HG02623 (cell line): ENCODE results near the gene COL6A2.

ENCODE experiments used
- ATAC-seq: cut with Tn5 transposase; IDR thresholded peaks from one replicate; pipeline ENCODE4 v1.9.1; 2021; ENCODE audit warnings: moderate library complexity; ENCODE audit not compliant: unreplicated experiment

The COL6A2 gene

GRCh38 chr21:46111857-46112724 is 14.2 kb downstream of the COL6A2 start:
- no peak for ATAC-seq

DNA sequence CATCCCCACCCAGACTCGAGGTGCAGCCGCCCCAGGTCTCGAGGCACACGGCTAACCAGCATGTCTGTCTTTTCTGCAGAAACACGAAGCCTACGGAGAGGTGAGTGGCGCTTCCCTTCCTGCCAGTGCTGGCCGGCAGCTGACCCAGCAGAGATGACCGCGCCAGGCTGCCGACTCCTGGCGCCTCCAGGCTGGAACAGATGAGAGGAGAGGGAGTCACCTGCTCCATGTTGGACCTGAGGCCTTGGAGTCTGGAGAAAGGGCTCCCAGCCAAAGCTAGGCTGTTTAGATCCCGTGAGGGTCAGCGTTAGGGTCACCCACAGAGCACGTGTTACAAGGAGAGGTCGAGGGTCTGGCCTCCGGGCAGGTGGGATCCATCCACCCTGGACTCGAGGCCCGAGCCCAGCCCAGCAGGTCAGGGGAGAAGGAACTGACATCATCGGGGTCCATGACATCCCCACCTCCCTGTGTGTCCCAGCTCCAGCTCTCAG is 14.9 kb downstream of the COL6A2 start:
- ATAC-seq, result no peak

- ATAC-seq, result no peak
Measured at GRCh38 chr21:46113497-46114176, 15.7 kb downstream of the COL6A2 start.

DNA sequence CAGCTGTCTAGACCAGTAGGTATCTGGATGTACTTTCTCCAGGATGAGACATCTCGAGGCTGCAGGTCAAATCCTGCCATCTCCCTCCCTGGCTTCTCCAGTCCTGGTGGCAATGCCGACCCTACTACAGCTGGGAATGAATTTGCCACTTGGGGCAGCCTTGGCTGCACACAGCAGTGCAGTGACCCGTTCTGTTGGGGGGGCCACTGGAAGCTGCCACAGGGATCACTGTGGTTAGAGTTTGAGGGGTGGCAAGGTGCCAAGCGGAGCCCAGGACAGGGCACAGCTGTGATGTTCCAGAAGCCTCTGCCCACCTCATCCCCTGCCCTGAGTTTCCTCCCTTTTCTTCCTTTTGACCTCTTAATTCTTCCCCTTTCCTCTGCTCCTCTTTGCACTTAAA is 17.1 kb downstream of the COL6A2 start:
- ATAC-seq, result no peak

DNA sequence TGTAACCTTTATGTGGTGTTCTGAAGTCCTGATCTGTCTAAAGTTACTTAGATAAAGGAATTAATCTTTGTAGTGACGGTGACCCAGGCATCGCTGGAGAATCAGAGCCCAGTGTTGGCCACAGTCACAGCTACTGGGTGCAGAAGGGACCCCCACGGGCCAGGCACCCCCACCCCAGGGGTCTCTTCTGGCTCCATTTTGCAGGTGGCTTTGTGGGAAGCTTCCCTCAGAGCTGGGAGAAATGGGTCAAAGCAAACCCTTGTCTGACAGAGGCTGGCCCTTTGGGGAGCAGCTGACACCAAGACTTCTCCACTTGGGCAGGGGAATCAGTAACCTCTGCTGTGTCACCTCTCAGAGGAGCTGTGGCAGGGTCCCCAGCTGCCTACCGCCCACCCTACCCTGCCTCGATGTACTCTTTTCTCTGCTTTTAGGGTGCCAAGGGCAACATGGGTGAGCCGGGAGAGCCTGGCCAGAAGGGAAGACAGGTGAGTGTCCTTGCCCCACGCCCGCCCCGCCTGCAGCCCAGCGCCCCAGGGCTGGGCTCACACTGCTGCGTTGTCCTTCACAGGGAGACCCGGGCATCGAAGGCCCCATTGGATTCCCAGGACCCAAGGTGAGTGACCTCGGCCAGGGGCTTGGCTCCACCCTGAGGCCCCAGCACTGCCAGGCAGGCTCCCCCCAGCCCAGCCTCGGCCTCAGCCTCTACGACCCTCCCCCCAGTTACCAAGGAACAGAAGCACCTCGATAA is 17.7 kb downstream of the COL6A2 start:
- ATAC-seq, result no peak

DNA sequence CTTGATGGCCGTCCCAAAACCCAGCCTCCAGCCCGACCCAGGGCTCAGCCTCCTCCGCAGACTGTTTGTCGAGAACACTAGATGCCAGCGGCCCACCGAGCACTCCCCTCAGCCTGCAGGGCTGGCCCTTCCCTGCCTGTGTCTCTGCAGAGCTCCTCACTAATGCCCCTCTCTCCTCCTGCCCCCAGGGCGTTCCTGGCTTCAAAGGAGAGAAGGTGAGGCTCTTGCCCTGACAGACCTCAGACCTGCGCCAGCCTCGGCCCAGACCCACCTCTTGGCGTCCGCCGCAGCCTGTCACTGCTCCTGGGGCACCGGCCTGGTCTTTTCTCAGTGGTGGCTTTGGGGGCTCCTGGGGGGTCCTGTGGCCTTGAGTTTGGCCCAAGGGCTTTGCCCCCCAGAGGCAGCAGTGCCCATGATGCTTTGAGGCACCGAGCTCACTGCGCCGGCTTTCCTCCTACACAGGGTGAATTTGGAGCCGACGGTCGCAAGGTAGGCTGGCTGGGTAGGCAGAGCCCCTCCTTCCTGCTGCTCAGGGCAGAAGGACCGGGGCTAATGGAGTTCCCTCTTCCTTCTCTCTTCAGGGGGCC is 18.4 kb downstream of the COL6A2 start:
- ATAC-seq, result no peak

- ATAC-seq, result no peak
Measured at GRCh38 chr21:46116776-46117585, 19.1 kb downstream of the COL6A2 start.

DNA sequence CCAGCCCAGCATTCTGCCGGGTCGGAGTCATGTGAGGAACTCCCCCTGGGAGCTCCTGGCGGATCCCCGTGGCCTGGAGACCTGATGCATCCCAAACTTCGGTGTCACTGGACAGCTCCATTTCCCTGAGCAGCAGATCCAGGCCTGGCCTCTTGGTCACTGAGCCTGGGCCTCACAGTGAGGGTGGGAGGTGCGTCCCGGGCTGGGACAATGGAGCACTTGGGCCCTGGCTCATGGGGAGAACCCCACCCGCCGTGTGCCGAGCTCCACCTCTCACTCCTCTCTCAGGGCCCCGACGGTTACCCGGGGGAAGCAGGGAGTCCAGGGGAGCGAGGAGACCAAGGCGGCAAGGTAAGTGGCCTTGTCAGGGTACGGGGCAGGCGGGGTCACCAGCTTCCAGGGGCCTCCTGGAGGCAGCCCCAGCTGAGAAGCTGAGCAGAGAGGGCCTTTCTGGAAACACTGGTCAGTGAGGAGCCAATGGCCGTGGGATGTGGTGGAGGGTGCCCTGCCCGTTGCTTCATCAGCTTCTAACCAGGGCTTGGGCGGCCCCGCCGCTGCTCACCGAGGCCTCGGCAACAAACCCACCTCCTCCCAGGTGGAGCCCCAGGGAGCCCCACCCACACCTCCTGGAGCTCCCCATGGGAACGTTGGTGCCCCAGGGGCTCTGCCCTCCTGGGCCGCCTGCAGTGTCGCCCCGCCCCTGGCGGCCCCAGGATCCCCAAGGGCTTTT is 19.8 kb downstream of the COL6A2 start:
- ATAC-seq, result no peak

DNA sequence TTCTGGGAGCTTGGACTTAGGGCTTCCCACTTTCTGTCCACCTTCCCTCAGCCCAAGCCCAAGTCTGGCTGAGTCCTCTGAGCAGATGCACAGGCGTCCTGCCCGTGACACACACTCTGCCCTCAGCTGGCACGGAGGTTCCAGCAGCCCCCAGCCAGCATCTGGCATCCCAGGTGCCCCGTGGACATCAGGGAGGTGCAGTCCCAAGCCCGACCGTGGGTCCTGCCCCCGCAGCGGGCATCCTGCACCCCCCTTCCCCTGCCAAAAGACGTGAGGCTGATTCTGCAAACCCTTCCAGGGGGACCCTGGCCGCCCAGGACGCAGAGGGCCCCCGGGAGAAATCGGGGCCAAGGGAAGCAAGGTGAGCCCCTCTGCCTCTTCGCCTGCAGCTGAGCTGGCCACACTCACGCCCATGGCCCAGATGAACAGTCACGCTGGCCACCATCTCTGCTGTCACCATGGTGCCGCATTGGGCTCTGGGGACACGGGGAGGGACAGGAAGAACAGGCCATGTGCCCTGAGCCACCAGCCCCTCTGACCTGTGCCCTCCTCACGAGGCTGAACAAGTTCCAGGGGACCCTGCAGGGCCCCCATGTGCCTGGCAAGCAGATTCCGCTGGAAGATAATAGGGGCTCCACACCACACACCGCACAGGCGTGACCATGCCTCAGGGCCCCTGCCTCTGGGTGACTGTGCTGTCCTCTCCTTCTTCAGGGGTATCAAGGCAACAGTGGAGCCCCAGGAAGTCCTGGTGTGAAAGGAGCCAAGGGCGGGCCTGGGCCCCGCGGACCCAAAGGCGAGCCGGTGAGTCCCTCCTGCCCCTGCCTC is 20.6 kb downstream of the COL6A2 start:
- no peak for ATAC-seq

GRCh38 chr21:46119144-46119636 is 21.3 kb downstream of the COL6A2 start:
- ATAC-seq, result no peak

- no peak for ATAC-seq
Measured at GRCh38 chr21:46119637-46120271, 21.8 kb downstream of the COL6A2 start.

DNA sequence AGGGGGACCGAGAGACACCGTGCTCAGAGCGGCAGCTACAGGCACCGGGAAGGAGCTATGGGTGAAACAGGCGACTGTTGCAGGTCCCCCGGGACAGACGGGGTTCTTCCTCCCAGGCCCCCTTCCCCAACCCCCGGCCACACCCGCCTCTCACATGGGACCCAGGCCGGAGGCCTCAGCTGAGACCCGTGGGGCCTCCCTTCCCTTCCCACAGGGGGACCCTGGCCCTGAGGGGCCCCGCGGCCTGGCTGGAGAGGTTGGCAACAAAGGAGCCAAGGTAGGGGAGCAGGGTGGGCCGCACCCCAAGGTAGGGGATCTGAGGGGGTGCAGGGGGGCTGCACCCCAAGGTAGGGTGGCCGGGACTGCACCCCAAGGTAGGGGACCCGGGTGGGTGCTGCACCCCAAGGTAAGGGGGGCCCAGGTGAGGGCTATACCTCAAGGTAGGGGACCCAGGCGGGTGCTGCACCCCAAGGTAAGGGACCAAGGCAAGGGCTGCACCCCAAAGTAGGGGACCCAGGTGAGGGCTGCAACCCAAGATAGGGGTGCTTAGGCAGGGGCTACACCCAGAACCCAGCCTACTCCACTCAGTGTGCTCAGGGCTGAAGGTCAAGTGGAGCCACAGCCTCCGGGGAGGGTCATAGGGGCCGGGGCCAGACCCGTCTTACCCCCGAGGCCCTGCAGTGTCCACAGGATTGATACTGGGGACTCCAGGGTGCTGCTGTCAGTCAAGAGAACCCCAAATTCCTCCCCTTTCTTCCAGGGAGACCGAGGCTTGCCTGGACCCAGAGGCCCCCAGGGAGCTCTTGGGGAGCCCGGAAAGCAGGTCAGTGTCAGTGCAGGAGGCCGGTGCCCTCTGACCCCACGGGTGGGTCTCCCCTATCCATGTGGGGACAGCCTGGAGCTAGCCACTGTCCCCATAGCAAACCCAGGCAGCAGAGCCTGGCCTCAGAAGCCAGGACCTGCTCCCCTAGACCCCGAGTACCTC is 22.7 kb downstream of the COL6A2 start:
- ATAC-seq, result no peak

GRCh38 chr21:46121286-46122221 is 23.6 kb downstream of the COL6A2 start:
- no peak for ATAC-seq

DNA sequence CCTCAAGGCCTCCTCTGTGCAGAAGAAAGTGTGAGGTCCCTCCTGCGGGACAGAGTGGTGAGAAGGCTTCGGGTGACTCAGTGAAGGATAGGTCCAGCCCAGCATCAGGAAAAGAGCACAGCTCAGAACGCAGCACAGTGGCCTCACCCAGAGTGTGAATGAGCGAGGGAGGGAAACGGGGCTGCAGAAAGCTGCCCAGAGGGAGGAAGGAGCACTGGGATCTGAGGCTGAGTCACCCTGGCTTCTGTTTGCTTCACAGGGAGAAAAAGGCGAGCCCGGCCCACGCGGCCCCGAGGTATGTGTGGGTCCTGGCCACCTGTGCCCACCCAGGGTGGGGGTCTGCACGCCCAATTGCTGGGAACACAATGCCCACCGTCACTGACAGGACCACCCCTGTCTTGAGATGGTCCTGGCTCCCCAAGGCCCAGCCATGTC is 24.3 kb downstream of the COL6A2 start:
- no peak for ATAC-seq

DNA sequence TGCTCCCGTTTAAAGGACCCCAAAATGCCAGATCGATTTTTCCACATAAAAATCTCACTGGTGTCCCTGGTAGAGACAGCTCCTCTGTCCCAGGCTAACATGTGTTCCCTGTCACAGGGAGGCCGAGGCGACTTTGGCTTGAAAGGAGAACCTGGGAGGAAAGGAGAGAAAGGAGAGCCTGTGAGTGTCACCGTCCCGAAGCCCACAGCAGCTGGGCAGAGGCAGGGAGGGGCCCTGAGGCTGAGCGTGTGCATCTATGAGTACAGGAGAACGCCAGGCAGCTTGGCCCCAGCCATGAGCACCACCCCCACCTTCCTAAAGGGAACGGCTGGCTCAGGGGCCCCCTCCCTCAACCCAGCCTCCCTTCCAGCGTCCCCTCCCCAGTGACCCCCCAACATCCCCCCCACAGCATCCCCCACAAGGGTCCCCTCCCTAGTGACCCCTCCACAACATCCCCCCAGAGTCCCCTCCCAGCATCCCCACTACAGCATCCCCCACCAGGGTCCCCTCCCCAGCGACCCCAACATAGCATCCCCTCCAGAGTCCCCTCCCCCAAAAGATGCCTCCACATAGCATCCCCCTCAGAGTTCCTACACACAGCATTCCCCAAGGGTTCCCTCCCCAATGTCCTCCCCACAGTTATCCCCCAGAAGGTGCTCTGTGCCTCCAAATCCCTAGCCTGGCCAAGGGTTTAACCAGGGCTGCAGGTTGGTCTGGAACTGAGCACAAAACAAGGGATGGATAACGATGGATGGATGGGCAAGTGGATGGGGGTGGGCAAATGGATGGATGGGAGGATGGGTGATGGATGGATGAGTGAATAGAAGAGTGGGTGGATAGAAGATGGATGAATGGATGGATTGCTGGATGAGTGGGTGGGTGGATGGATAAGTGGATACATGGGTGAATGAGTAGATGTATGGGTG is 25.1 kb downstream of the COL6A2 start:
- ATAC-seq, result no peak
